Measurements from ENCODE around the gene OR10AG1. TPM values are rescaled to one million over a fixed set of nuclear protein-coding genes. Genes with fewer than 3 reads are reported as not detected.

OR10AG1 gene
- total and polyA plus RNA-seq, 2 of the 8 experiments (the other 6 are each of a cell fraction or from before 2014, with no cell fraction given): not detected

GRCh38 chr11:55969845-55970244 lies at the start of gene OR10AG1 (continued):
- TF ChIP-seq CHD7 (IDR thresholded peaks at IDR 0.05; ENCODE audit: insufficient replicate concordance, low read length) (no peak), HDAC6 (IDR thresholded peaks at IDR 0.05; ENCODE audit: low read depth, low read length) (no peak), SIRT6 (IDR thresholded peaks at IDR 0.05; ENCODE audit: low read length) (no peak), SRF (IDR thresholded peaks at IDR 0.05; ENCODE audit: low read depth, low read length) (no peak), CHD1 (IDR thresholded peaks at IDR 0.05; ENCODE audit: low read depth, low read length) (no peak), BCL11A (IDR thresholded peaks at IDR 0.05; ENCODE audit: low read depth in 2 of 2, low read length in 2 of 2) (no peak), SP2 (IDR thresholded peaks at IDR 0.05; ENCODE audit: low read length) (no peak), GTF2F1 (IDR thresholded peaks at IDR 0.05; ENCODE audit: borderline replicate concordance, low read depth, low read length) (no peak), CEBPB (IDR thresholded peaks at IDR 0.05; ENCODE audit: low read depth, low read length) (no peak), HDAC2 (IDR thresholded peaks at IDR 0.05; ENCODE audit: borderline replicate concordance in 1 of 2, low read depth in 2 of 2, low read length in 2 of 2) (no peak)

Data from H1 (cell line).